Islet precursor cell (in vitro differentiated cells): ENCODE data around the gene DOCK3.
A peak's percentile ranks its signal among the peaks of the same experiment; 100 is the strongest.

ENCODE experiments used
- DNase-seq: peaks from one replicate; pipeline ENCODE4 v3.0.0-alpha.2; 2018

DOCK3 gene

DNA sequence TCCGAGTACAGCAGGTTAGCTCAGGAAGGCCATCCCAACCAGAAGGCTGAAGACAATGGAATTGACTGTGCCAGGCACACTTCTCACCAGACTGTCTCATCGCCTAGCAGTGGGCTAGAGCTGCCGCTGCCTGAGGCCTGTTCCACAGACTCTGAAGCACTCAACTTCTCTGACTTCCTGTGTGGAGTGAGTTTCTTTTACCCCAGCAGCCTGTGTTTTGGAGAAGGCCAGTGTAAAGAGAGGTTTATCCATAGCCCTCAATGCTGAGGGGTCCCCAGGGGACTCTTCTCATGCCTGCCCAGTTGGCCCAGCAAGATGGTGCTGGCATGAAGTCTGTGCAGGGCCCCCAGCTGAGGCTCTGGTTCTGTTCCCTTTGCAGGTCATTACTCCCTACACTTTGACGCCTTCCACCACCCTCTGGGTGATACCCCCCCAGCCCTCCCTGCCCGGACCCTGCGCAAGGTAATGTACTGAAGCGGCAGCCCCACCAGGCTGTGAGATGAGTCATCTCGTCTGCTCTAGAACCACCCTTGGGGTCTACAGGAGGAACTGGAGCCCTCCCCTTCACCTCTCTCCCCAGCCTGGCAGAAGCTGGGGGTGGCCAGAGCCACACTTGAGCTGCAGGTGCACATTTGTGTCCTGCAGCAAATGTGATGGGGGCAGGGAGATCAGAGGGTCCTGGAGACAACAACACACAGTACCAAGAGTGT lies 705.2 kb downstream of the DOCK3 start:
- DNase-seq, result no peak

GRCh38 chr3:51380601-51381332 lies 706.0 kb downstream of the DOCK3 start:
- DNase-seq, result no peak

GRCh38 chr3:51381333-51381705 lies 706.6 kb downstream of the DOCK3 start:
- DNase-seq, result no peak

GRCh38 chr3:51382076-51382745 lies 707.5 kb downstream of the DOCK3 start:
- no peak for DNase-seq

- no peak for DNase-seq
Observed at GRCh38 chr3:51382947-51383578, 708.3 kb downstream of the DOCK3 start.

- peak; percentile 68 for DNase-seq
Observed at GRCh38 chr3:51384055-51384725, 709.5 kb downstream of the DOCK3 start.

GRCh38 chr3:51384726-51385473 lies 710.2 kb downstream of the DOCK3 start, which contains the start of gene MANF:
TSS of gene MANF (plus strand) at chr3:51385291. CDS start at chr3:51385343, 52 bp downstream.
- peak; percentile 99 for DNase-seq

DNA sequence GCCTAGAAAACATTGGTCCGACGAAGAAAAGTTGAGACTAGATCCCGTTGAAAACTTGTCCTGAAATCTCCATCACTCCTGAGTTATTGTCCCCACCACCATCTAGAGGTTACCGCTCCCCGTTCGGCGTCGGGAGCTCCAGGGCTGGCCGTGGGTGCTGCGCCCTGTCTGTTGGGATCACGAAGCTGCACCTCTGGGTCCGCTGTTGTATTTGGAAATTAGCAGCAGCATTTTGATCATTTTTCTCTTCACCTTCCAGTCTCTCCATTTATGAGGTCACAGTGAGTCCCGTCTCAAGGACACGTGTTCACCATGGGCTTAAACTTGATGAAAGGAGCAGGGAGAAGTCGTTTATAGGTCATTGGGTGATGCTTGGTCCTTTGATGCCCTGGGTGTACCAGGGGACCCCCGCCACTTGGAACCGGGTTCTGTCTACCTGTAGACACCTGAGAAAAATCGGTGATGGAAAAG lies 710.9 kb downstream of the DOCK3 start:
- no peak for DNase-seq

DNA sequence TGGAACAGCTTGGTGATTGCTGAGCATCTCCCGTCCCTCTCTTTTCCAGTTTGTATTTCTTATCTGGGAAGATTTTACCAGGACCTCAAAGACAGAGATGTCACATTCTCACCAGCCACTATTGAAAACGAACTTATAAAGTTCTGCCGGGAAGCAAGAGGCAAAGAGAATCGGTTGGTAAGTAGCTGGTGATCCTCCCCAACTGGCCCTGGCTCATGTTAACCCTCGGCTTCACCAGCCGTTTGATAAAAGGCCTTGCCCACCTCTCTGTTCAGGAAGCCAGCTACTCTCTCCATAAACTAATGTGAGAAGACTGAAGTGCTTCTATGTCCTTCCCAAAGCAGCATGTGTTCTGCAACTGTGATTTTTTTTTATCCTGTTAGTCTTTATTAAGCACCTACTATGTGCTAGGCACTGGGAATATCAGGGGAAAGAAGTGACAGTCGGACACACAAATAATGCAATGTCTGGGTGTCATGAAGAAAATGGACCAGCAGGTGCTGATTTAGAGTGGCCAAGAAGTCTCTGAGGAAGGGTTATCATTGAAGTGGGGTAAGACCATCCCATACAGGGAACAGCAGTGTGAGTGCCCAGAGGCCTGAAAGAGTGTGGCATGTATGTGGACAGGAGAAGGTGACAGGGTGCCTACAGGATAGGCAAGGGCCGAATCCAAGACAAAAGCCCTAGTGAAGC lies 711.6 kb downstream of the DOCK3 start:
- DNase-seq, result peak; percentile 37

DNA sequence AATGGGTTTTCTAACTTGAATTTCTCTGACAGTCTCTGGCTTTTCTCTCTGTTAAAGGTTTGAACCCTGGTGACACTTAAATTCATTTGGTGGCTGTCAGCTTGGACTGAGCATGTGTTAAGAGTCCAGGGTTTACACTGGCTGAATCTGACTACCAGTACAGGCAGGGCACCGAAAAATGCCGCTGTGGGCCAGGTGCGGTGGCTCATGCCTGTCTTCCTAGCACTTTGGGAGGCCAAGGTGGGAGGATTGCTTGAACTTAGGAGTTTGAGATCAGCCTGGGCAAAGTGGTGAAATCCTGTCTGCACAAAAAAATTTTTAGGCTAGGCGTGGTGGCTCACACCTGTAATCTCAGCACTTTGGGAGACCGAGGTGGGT lies 712.1 kb downstream of the DOCK3 start:
- DNase-seq, result peak; percentile 41

DNA sequence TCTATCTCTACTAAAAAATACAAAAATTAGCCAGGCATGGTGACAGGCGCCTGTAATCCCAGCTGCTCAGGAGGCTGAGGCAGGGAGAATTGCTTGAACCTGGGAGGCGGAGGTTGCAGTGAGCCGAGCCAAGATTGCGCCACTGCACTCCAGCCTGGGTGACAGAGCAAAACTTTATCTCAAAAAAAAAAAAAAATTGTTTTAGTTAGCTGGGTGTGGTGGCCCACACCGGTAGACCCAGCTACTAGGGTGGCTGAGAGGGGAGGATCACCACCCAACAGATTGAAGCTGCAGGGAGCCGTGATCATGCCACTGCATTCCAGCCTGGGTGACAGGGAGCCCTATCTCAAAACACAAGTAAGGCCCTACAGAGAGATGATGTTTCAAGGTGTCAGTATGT lies 712.6 kb downstream of the DOCK3 start:
- DNase-seq, result peak; percentile 28

DNA sequence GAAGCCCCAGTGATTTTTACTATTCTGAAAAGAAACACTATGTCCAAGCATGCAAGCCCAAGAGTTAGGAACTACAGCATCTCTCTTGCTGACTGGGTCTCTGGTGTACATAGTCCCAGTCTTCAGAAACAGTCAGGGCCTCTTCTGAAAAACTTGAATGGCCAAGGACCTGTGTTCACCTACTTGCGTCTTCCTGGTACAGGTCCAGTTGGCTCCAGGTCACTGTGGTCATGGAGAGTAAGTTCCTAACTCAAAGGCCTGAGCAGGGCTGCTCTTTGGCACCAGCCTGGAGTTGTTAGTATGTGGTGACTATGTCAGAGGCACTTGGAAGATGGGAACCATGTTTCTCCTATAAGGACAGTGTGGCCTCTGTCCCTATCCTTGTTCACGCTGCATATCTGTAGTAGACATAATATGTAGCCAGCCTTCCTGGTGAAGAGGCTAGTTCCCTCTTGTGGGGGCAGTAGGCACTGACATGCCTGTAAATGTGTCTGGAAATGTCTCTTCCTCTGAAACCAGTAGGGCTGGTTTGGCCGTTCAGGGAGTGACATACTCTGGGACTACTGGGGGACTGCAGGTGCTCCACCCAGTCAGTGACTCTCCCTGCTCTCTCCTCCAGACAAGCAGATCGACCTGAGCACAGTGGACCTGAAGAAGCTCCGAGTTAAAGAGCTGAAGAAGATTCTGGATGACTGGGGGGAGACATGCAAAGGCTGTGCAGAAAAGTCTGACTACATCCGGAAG lies 713.7 kb downstream of the DOCK3 start:
- peak; percentile 94 for DNase-seq

GRCh38 chr3:51389423-51390183 lies 714.9 kb downstream of the DOCK3 start:
- DNase-seq, result peak; percentile 64

DNA sequence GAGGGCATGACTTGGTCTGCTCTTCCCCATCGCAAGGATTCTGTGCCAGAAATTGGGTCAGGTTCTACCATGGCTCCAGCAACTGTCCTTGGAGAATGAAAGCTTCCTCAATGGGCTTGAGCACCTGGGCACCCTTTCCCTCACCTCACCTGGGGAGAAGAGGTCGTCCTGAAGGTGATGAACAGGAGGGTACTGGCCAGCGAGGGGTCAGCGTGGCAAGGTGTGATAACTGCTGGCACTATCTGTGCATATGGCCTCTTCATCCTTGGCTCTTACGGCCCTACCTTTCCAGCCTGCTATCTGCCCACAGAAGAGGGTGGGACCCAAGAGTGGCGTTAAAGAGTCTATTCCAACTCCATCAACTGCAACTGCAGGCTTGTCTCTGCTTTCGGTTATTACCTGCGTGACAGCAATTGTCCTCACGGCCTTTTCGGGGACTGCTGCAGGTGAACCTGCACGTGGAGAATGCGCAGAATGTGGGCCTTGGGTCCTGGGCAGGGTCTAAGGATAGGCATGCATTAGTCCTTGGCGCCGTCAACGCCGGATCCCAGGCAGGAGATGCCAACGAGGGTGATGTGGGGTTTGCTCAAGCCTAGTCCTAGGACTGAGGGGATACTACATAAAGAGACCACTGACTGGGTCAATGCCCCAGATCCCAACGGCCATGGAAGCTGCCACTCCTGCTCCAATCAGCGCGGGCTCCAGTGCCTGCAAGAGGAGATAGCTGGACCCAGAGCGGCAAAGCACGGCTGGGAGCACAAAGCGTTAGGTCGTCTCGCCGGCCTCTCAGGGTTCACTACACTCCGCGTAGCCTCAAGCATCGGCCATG lies 715.7 kb downstream of the DOCK3 start:
- DNase-seq, result peak; percentile 27

- DNase-seq, result peak; percentile 99
Observed at GRCh38 chr3:51391075-51391565, 716.4 kb downstream of the DOCK3 start, which contains the start of gene RBM15B. TSS of gene RBM15B (plus strand) at chr3:51391285. CDS start at chr3:51391400, 115 bp downstream.

DNA sequence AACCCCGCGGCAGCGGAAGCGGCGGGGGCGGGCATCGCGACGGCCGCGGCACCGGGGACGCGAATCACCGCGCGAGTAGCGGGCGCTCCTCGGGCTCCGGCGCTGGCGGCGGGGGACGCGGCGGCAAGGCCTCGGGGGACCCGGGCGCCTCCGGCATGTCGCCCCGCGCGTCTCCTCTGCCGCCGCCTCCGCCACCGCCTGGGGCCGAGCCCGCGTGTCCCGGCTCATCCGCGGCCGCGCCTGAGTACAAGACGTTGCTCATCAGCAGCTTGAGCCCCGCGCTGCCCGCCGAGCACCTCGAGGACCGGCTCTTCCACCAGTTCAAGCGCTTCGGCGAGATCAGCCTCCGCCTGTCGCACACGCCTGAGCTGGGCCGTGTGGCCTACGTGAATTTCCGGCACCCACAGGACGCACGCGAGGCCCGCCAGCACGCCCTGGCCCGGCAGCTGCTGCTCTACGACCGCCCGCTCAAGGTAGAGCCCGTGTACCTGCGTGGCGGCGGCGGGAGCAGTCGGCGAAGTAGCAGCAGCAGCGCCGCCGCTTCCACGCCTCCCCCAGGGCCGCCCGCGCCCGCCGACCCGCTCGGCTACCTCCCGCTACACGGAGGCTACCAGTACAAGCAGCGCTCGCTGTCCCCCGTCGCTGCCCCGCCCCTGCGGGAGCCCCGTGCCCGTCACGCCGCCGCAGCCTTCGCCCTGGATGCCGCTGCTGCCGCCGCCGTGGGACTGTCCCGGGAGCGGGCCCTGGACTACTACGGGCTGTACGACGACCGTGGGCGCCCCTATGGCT lies 717.0 kb downstream of the DOCK3 start:
- peak; percentile 59 for DNase-seq

GRCh38 chr3:51392355-51393133 lies 717.8 kb downstream of the DOCK3 start:
- DNase-seq, result no peak
